Right cardiac atrium (tissue), 5 donors: ENCODE measurements around the gene TSPO. TPM values are rescaled to one million over a fixed set of nuclear protein-coding genes. Genes with fewer than 3 reads are reported as not detected.

Experiments used
- ATAC-seq, 2 donors: fragments of 200-7000 bp; cut with Tn5 transposase; one replicate each; pipeline versions ENCODE4 v1.8.0 to v1.9.1; 2020; ENCODE audit warnings: moderate library complexity in 2 of 2, mild to moderate bottlenecking in 1 of 2
- DNase-seq, 3 donors: peaks; one replicate each; pipeline ENCODE4 v3.0.0-alpha.2; 2020
- H3K27ac ChIP-seq: one replicate; pipeline ENCODE4 v1.5.1; 2013; ENCODE audit warnings: mild to moderate bottlenecking, low read length, control low read depth, moderate library complexity
- H3K27me3 ChIP-seq: one replicate; pipeline ENCODE4 v1.6.1; 2013; ENCODE audit not compliant: control insufficient read depth, insufficient read depth
- H3K4me1 ChIP-seq: one replicate; pipeline ENCODE4 v1.6.1; 2013; ENCODE audit warnings: low read length; ENCODE audit not compliant: control insufficient read depth, insufficient read depth
- H3K4me3 ChIP-seq: one replicate; pipeline ENCODE4 v1.5.1; 2013; ENCODE audit warnings: low read length, control low read depth
- H3K9me3 ChIP-seq: one replicate; pipeline ENCODE4 v1.6.1; 2013; ENCODE audit warnings: low read length; ENCODE audit not compliant: control insufficient read depth
- WGBS: extraction: QIAGEN DNeasy Blood & Tissue Kit; methylation state at CpG from one replicate; pipeline ENCODE4 v1.1.7; 2013; 5-methylcytosine and 5-hydroxymethylcytosine counted together
- intact Hi-C, 4 donors: fragments of 100-400 bp; cut with DNase I; formaldehyde crosslinking; loops; one replicate each; pipeline versions ENCODE4 v1.11.0 to v1.14.0; 2022 to 2023
- polyA plus RNA-seq: library from polyadenylated mRNA; stranded (reverse); fragments of 200-250 nt; gene quantifications from one replicate; pipeline ENCODE4 v1.2.3, GENCODE V29; 2013
- total RNA-seq, 4 donors: library from RNA; stranded (reverse); fragmentation: NEBNext Ultra II Directional; extraction: Animal tissue kit (Norgen Biotek cat#: 25700); gene quantifications; one replicate each; pipeline ENCODE4 v1.2.1, GENCODE V29; 2021
- donor health status: healthy with polysubstance abuse.
- donor health status: DM: no; HTN: yes; CAD: no.
- donor health status: DM: no; HTN: no; CAD: no.
- donor health status: DM: no; HTN: yes; CAD: no; lungs with severe emphysema.
- donor health status: DM: yes; HTN: yes; CAD: no.

TSPO gene
- total and polyA plus RNA-seq, 5 donors = 69.6 to 152 (median 93.4) TPM

DNA sequence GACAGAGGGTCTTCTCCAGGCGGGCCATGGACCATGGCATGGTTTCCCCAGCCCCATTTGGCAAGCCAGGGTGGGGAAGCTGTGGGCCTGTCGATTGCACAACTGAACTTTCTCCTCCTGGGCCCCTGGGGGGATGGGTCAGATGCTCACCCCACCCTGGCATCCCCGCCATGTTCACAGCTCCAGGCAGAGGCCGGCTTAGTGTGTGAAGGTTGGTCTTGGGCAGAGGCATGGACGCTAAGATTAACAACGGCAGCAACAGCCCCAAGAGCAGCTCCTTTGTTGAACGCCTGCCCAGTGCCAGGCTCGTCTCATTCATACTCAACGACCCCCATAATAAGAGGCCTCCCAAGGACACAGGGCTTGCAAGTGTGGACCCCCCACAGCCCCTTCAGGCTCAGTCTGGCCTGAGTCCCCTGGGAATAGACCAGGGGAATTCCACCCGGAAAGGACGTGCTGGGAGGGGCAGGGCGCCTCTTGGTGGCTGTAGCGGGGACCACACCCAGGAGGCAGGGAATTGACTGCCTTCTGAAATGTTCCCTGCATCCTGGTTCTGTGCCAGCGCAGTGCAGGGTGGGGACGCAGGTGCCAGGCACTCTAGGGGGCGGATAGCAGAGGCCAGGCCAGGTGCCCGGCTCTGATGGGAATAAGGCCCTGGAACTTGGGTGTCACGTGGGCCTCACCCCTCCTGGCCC lies 8.3 kb downstream of the TSPO start:
- Histone ChIP-seq H3K4me1 (peaks cover 4% of the 10 kb centered on the region), H3K4me3 (no peak overlapping the region), H3K27me3 (no peaks in the 10 kb centered on the region), H3K9me3 (no peaks in the 10 kb centered on the region), H3K27ac (no peak overlapping the region)
- ATAC-seq = peak in 1 of 2 donors; percentile 2
- WGBS = 67% methylated on average over 18 of the region's 18 CpGs
- DNase-seq = no peak
- intact Hi-C loops = no loop called here

DNA sequence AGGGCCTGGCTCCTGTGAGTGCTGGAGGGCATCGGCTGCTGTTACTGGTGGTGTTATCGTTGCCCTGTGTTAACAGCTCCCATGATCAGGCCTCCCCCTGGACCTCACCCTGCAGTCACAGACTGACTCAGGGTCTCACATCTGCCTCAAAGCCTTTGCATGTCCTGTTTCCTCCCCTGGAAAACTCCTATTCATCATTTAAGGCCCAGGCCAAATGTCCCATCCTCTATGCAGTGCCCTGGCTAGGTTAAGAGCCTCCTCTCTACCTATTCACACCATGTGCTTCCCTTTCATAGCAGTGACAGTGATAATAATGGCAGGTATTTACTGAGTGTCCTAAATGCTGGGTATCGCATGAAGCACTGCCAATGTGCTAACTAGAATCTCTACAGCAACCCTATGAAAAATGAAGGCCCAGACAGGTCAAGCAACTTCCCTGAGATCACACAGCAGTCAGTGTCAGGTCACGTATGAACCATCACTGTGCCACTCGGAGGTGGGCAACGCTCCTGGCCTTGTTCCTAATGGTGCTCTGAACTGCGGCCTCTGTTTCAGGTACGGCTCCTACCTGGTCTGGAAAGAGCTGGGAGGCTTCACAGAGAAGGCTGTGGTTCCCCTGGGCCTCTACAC lies 9.3 kb downstream of the TSPO start:
- H3K4me1 ChIP-seq = peaks cover 4% of the 10 kb centered on the region
- DNase-seq (no peak), ATAC-seq (no peak)
- 93% methylated on average over 8 of the region's 8 CpGs for WGBS
- H3K9me3 ChIP-seq = no peaks in the 10 kb centered on the region
- no peak overlapping the region for H3K4me3 ChIP-seq
- intact Hi-C loops = no loop called here
- H3K27me3 ChIP-seq = no peaks in the 10 kb centered on the region
- no peak overlapping the region for H3K27ac ChIP-seq

DNA sequence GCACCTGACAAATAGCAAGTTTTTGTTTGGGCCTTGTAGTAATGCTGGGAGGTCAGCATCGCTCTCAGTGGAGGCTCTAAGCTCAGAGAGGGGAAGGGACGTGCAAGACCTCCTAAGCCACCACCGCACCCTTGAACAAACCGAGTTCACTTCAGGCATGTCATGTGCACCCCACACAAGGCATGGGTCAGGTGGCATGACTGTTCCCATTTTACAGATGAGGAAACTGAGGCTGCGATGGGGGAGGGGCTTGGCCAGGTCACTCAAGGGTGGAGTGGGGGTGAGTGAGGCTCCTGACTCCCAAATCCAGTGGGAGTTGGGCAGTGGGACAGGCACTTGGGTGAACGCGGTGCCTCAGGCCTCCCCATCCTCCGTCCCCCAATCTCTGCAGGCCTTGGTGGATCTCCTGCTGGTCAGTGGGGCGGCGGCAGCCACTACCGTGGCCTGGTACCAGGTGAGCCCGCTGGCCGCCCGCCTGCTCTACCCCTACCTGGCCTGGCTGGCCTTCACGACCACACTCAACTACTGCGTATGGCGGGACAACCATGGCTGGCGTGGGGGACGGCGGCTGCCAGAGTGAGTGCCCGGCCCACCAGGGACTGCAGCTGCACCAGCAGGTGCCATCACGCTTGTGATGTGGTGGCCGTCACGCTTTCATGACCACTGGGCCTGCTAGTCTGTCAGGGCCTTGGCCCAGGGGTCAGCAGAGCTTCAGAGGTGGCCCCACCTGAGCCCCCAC lies 11.2 kb downstream of the TSPO start:
- Histone ChIP-seq H3K27me3 (no peaks in the 10 kb centered on the region), H3K4me3 (no peak overlapping the region), H3K9me3 (no peaks in the 10 kb centered on the region), H3K4me1 (peaks cover 4% of the 10 kb centered on the region), H3K27ac (no peak overlapping the region)
- 95% methylated on average over 24 of the region's 24 CpGs for WGBS
- intact Hi-C loops = no loop called here
- ATAC-seq (no peak), DNase-seq (peak in 1 of 3 donors; percentile 9)

DNA sequence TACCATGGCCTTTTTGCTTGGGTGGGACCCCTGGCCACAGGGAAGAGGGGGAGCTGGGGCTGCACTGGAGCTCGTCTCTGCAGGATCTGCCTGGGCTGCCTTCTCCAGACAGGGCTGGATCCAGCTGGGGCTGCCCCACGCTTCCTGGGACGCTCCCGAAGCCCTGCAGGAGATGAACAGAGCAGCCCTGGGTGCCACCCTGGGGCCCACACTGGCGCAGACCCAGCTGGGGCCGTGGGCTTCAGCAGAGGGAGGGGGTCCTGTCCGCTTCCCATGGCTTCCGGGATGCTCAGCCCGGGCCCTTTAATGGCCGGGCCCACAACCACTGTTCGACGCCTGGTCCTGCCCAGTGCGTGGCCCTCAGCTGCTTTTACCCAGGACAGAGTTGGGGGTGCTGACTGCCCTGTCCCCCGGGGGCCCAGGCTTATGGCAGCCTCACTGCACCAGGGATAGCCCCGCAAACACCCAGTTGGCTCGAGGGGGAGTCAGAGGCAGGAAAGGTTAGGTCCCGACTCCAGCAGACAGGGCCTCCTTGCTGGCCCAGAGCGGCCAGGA lies 12.0 kb downstream of the TSPO start:
- peak in 1 of 2 donors; percentile 6 for ATAC-seq
- no peak overlapping the region for H3K4me3 ChIP-seq
- no peaks in the 10 kb centered on the region for H3K27me3 ChIP-seq
- peaks cover 4% of the 10 kb centered on the region for H3K4me1 ChIP-seq
- WGBS = 82% methylated on average over 18 of the region's 18 CpGs
- H3K9me3 ChIP-seq = no peaks in the 10 kb centered on the region
- peak in 1 of 3 donors; percentile 15 for DNase-seq
- intact Hi-C loops = no loop called here
- H3K27ac ChIP-seq = no peak overlapping the region

DNA sequence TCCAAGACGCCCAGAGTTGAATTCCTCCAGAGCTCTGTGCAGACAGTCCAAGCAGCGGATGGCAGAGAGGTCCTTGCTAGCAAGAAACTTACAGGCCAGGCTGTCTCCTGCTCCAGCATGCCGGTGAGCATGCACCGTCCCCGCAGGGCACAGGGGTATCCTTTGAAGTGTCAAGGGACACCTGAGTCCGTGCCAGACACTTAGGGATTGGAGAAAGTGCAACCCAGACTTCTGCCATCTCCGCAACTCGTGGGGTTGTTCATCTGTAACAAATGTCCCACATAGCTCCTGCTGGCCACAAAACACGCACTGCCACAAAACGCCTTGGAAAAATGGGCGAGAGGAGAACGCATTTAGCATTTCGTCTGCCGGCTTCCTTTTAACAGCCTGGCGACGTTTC lies 13.3 kb downstream of the TSPO start:
- Histone ChIP-seq H3K9me3 (no peaks in the 10 kb centered on the region), H3K4me1 (peaks cover 4% of the 10 kb centered on the region), H3K27ac (no peak overlapping the region), H3K4me3 (no peak overlapping the region), H3K27me3 (no peaks in the 10 kb centered on the region)
- 32% methylated on average over 16 of the region's 16 CpGs for WGBS
- no peak for ATAC-seq
- intact Hi-C loops = no loop called here
- no peak for DNase-seq

DNA sequence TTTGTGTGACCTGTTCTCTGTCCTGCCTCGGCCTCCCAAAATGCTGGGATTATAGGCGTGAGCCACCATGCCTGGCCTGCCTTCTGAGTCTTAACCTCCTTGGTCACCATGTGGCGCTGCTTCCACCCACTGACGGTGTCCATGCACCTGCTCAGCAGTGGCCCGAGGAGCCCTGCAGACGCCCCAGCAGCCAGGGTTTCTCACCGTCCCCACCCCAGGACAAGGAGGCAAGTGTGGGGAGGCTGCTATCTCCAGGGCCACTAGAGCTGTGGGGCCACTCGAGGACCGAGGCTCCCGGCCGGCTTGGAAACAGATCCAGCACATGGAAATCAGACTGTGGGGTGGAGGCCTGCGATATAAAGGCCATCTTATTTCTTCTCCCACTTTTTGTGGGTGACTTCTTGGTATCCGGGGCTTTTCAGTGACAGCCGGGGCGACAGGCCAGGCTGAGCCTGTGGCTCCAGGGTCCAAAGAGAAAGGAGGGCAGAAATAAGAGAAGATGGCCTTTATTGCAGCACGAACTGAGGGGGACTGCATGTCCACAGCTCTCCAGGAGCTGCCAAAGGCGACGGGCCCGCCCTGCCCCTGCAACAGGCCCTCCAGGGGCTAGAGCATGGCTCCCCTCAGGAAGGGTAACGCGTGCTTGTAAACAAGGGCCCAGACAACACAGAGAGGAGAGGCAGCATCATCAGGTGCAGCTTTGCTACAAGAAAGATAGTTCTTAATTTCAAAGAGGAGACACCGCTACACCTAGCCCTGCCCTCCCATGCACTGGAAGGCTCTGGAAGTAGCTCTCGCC lies 15.0 kb downstream of the TSPO start:
- H3K27ac ChIP-seq = no peak overlapping the region
- no peaks in the 10 kb centered on the region for H3K27me3 ChIP-seq
- DNase-seq = no peak
- peaks cover 4% of the 10 kb centered on the region for H3K4me1 ChIP-seq
- intact Hi-C loops = no loop called here
- H3K4me3 ChIP-seq = no peak overlapping the region
- no peak for ATAC-seq
- WGBS = 90% methylated on average over 23 of the region's 23 CpGs
- H3K9me3 ChIP-seq = no peaks in the 10 kb centered on the region

DNA sequence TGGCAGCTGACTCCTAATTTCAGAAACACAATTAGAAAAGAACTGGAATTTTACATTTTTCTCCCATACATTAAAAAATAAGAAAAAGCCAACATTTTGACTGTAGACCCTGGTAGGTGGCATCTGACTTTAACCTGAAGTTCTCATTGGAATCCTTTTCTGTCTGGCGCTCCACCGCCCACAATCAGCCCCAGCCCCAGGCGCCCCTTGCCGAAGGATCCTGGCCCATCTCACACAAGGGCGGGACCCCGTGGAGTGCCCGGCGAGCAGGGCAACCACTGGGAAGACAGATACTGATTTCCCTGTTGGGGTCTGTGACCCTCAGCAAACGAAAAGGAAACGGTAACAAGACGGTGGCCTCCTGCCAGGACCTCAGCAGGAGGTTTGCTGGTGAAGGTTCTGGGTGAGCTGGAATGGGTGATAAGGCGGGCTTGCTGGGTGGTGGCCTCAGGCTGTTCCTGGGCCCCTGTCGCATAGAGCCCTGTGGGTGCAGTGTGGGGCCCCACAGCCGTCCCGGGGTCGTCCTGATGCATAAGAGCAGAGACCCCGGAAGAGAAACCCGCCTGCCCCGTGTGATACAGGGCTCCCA lies 15.7 kb downstream of the TSPO start:
- DNase-seq = peak in 1 of 3 donors; percentile 40
- peaks cover 4% of the 10 kb centered on the region for H3K4me1 ChIP-seq
- H3K27ac ChIP-seq = no peak overlapping the region
- WGBS = 92% methylated on average over 19 of the region's 19 CpGs
- no peak for ATAC-seq
- H3K9me3 ChIP-seq = no peaks in the 10 kb centered on the region
- H3K27me3 ChIP-seq = no peaks in the 10 kb centered on the region
- H3K4me3 ChIP-seq = no peak overlapping the region
- intact Hi-C loops = no loop called here

DNA sequence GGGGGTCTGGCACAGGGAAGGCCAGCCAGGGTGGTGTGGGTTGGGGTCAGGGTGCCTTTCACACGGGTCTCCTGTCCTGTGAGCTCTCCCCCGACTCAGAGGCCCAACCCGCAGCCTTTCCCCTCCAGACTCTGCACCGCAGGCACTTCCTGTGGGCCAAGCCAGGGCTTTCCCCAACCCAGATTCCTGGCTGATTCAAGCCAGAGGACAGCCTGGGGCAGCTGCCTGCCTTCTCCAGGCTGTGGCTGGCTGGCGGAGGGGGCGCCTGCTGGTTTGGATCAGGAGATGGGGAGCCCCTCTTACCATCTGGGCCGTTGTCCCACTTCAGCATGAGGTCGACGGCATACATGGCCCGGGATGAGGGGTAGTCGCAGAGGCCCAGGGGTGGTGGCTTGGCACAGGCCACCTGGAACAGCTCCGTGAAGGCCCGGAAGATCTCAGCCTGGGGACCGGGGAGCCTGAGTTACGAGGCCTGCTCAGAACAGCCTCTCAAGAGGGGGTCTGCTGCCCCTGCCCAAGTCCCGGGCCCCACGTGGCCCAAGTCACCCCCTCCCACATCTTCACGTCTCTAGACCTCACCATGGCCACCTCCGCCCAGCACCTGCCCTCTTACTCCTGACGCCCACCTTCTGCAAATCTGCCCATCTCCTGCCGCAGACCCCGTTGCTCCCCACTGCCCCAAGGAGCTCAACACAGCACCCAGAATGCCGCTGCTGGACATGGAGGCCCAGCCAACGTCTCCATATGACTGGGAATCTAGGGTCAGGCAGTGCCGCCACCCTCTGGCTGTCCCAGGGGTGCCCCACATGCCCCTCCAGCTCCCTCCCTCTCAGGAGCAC lies 17.3 kb downstream of the TSPO start:
- peak in 1 of 3 donors; percentile 69 for DNase-seq
- H3K27me3 ChIP-seq = no peaks in the 10 kb centered on the region
- whole genome bisulfite sequencing = 80% methylated on average over 25 of the region's 25 CpGs
- peaks cover 4% of the 10 kb centered on the region for H3K4me1 ChIP-seq
- ATAC-seq = no peak
- H3K9me3 ChIP-seq = no peaks in the 10 kb centered on the region
- intact Hi-C loops = no loop called here
- no peak overlapping the region for H3K27ac ChIP-seq
- H3K4me3 ChIP-seq = no peak overlapping the region

DNA sequence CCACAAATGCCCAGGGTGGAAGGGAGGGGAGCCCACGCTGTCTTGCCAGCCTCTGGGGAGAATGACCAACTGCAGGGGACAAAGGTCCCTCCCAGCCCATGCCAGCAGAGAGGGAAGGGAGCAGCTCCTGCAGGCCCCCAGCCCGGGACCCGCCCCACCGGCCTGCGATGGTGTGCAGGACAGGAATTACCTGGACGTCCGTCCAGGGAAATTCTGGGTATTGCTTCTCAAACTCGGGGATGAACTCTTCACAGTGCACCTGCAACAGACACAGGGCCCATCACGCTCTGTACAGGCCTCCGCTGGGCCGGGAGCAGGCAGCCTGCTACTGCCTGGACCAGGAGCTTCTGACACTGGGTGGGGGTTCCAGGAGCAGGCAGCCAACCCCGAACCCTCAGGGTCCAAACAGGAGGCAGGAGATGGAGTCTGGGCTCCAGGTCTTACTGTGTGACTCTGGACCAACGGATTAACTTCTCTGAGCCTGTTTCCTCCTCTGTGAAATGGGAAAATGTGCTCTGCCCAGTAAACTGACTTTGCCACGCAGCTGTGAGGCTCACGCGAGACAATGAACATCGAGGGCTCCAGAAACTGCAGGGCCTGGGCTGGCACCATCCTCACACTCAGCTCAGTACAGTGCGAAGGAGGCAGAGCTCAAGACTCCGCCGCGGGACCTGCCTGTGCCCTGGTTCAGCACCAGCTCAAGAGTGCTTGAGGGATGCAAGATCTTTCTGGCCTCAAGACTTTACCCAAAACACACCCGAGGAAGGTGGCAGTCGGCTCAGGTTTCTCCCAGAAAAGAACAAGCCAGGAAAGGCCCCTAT lies 18.2 kb downstream of the TSPO start:
- H3K4me3 ChIP-seq = no peak overlapping the region
- 93% methylated on average over 23 of the region's 23 CpGs for WGBS
- H3K4me1 ChIP-seq = no peaks in the 10 kb centered on the region
- ATAC-seq (no peak), DNase-seq (peak in 2 of 3 donors; percentile 22 to 46)
- H3K9me3 ChIP-seq = no peaks in the 10 kb centered on the region
- no peak overlapping the region for H3K27ac ChIP-seq
- H3K27me3 ChIP-seq = no peaks in the 10 kb centered on the region
- intact Hi-C loops = no loop called here
